GM18868 (cell line): ENCODE data around the gene UBE4A.

ENCODE experiments used
- ATAC-seq: cut with Tn5 transposase; IDR thresholded peaks from one replicate; pipeline ENCODE4 v1.9.1; 2021; ENCODE audit warnings: mild to moderate bottlenecking, moderate library complexity; ENCODE audit not compliant: unreplicated experiment

UBE4A gene

GRCh38 chr11:118341261-118341660, 18.1 kb upstream of the UBE4A start:
- ATAC-seq, result no peak

- no peak for ATAC-seq
Observed at GRCh38 chr11:118341815-118342489, 17.4 kb upstream of the UBE4A start.

- no peak for ATAC-seq
Observed at GRCh38 chr11:118342503-118343161, 16.8 kb upstream of the UBE4A start, which contains the start of gene CD3D. Gene CD3D, minus strand, starts transcription at chr11:118342705. Its CDS starts 98 bp downstream, at chr11:118342607.

GRCh38 chr11:118343248-118343647, 16.2 kb upstream of the UBE4A start:
- ATAC-seq, result no peak

GRCh38 chr11:118343981-118344515, 15.4 kb upstream of the UBE4A start, which contains the start of gene CD3G:
Gene CD3G, plus strand, starts transcription at chr11:118344344. Its CDS starts 80 bp downstream, at chr11:118344424.
- no peak for ATAC-seq

GRCh38 chr11:118349475-118349874, 9.9 kb upstream of the UBE4A start:
- ATAC-seq, result no peak

- ATAC-seq, result no peak
Observed at GRCh38 chr11:118353084-118353710, 6.2 kb upstream of the UBE4A start.

GRCh38 chr11:118358071-118358470, 1.3 kb upstream of the UBE4A start:
- no peak for ATAC-seq

GRCh38 chr11:118364956-118365615, 5.7 kb downstream of the UBE4A start:
- no peak for ATAC-seq

GRCh38 chr11:118366287-118366686, 6.9 kb downstream of the UBE4A start:
- no peak for ATAC-seq

GRCh38 chr11:118370774-118371173, 11.4 kb downstream of the UBE4A start:
- ATAC-seq, result no peak

GRCh38 chr11:118373263-118373662, 13.9 kb downstream of the UBE4A start:
- no peak for ATAC-seq

GRCh38 chr11:118373871-118374270, 14.5 kb downstream of the UBE4A start:
- ATAC-seq, result no peak

GRCh38 chr11:118374729-118375128, 15.3 kb downstream of the UBE4A start:
- ATAC-seq, result no peak

- ATAC-seq, result no peak
Observed at GRCh38 chr11:118375978-118376377, 16.6 kb downstream of the UBE4A start.

GRCh38 chr11:118379497-118379896, 20.1 kb downstream of the UBE4A start:
- no peak for ATAC-seq

- no peak for ATAC-seq
Observed at GRCh38 chr11:118380571-118380970, 21.2 kb downstream of the UBE4A start.

GRCh38 chr11:118382954-118383353, 23.6 kb downstream of the UBE4A start:
- no peak for ATAC-seq

- ATAC-seq, result no peak
Observed at GRCh38 chr11:118383657-118384056, 24.3 kb downstream of the UBE4A start.

- no peak for ATAC-seq
Observed at GRCh38 chr11:118396097-118396501, 36.7 kb downstream of the UBE4A start.

GRCh38 chr11:118397448-118397847, 38.0 kb downstream of the UBE4A start:
- ATAC-seq, result no peak
